ENCODE results near the gene CACNA2D3. TPM values are rescaled to one million over a fixed set of nuclear protein-coding genes. Genes with fewer than 3 reads are reported as not detected.

Gene CACNA2D3
- total RNA-seq, 1 experiment from 2014 or later: not detected

DNA sequence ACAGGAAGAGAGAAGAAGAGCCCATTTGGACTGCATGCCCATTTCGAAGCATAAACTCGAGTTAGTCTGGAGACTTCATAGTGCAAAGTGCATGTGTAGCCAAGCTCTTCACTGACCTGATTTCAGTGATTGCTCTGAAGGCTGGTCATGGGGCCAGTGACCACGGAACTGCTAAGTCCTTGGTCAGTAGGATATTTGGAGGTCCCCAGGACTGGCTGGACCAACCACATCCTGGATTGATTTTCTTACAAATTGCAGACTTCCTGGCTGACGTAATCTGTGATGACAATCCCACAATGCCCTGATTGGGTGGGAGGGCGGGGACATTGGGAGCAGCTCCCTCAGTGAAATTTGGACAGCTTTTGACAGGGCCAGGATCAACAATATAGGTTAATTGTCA lies 233.4 kb downstream of the CACNA2D3 start:
- H3K36me3 ChIP-seq (ENCODE audit: low read depth, low read length): no peaks in the 10 kb centered on the region
- no peak overlapping the region for H3K9ac ChIP-seq (ENCODE audit: low read length)
- no peaks in the 10 kb centered on the region for H3K9me2 ChIP-seq (replicated peaks; ENCODE audit: low read length)
- ChIA-PET CTCF (no interaction called here), POLR2A (ENCODE audit: unreplicated experiment) (no interaction called here)
- H3K79me2 ChIP-seq (ENCODE audit: low read length): no peaks in the 10 kb centered on the region
- TF ChIP-seq, protein P1, sequence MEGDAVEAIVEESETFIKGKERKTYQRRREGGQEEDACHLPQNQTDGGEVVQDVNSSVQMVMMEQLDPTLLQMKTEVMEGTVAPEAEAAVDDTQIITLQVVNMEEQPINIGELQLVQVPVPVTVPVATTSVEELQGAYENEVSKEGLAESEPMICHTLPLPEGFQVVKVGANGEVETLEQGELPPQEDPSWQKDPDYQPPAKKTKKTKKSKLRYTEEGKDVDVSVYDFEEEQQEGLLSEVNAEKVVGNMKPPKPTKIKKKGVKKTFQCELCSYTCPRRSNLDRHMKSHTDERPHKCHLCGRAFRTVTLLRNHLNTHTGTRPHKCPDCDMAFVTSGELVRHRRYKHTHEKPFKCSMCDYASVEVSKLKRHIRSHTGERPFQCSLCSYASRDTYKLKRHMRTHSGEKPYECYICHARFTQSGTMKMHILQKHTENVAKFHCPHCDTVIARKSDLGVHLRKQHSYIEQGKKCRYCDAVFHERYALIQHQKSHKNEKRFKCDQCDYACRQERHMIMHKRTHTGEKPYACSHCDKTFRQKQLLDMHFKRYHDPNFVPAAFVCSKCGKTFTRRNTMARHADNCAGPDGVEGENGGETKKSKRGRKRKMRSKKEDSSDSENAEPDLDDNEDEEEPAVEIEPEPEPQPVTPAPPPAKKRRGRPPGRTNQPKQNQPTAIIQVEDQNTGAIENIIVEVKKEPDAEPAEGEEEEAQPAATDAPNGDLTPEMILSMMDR (conservative IDR thresholded peaks at IDR 0.05; ENCODE audit: low read depth, low read length): no peak
- TF ChIP-seq EZH2 (IDR thresholded peaks at IDR 0.05; ENCODE audit: low read length, unreplicated experiment) (no peak), EZH2phosphoT487 (IDR thresholded peaks at IDR 0.05; ENCODE audit: borderline replicate concordance, low read length) (no peak)
- no peak overlapping the region for H2AFZ ChIP-seq (ENCODE audit: low read length)
- H4K20me1 ChIP-seq (ENCODE audit: low read length): no peaks in the 10 kb centered on the region
- intact Hi-C loops (cut with micrococcal nuclease): no loop called here
- H3F3A ChIP-seq (ENCODE audit: low read length, unreplicated experiment): no peaks in the 10 kb centered on the region
- ATAC-seq (no peak), DNase-seq (no peak)
- H3K27ac ChIP-seq (ENCODE audit: low read length): no peak overlapping the region
- no peaks in the 10 kb centered on the region for H3K4me1 ChIP-seq (ENCODE audit: insufficient read depth, low read length)
- no peaks in the 10 kb centered on the region for H3K27me3 ChIP-seq (ENCODE audit: low read length)
- BruUV-seq (replicated peaks): no TSS peak
- H3K4me3 ChIP-seq (ENCODE audit: low read length): no peak overlapping the region
- no peaks in the 10 kb centered on the region for H3K9me3 ChIP-seq (ENCODE audit: low read length)
- no peak overlapping the region for H3K4me2 ChIP-seq (ENCODE audit: low read length)

DNA sequence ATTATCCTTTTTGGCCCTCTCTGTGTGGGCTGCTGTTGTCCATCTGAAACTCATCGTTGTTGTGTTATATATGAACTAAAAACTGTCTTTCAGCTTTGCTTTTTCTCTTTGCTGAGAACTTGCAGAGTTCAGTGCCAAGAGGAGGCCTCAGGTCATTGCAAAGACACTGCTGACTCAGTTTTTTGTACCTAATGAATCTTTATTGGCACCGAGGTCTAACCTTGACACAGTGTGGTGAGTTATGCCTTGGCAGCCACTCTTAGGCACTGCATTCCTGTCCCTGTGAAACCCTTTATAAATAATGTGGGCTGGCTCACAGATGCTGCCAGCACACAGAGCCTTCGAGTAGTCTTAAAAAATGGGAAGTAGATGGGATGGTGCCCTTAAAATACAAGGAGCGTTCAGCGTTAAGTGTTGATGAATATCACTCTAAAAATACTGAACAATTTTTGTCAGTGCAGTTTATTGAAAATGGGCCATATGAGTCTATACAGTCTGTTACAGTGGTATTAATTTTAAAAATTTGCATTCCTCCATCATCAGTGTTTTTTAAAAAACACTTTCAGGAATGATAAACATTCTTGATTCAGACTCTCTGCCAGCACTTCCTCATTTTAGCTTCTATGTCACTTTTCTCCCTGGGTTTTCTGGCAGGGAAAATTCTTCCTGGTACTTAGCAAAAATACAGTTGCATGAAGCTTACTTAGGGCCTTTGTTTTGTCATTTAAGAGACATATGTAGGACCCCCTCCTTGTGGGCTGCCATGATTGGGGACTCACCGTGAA lies 234.1 kb downstream of the CACNA2D3 start:
- H3K27me3 ChIP-seq (ENCODE audit: low read length): no peaks in the 10 kb centered on the region
- ChIA-PET CTCF (no interaction called here), POLR2A (ENCODE audit: unreplicated experiment) (no interaction called here)
- no peak overlapping the region for H2AFZ ChIP-seq (ENCODE audit: low read length)
- H3K79me2 ChIP-seq (ENCODE audit: low read length): no peaks in the 10 kb centered on the region
- H3K36me3 ChIP-seq (ENCODE audit: low read depth, low read length): no peaks in the 10 kb centered on the region
- no TSS peak for BruUV-seq (replicated peaks)
- no peaks in the 10 kb centered on the region for H4K20me1 ChIP-seq (ENCODE audit: low read length)
- no peak overlapping the region for H3K9ac ChIP-seq (ENCODE audit: low read length)
- no peak overlapping the region for H3K27ac ChIP-seq (ENCODE audit: low read length)
- intact Hi-C loops (cut with micrococcal nuclease): no loop called here
- no peak overlapping the region for H3K4me2 ChIP-seq (ENCODE audit: low read length)
- no peaks in the 10 kb centered on the region for H3K9me2 ChIP-seq (replicated peaks; ENCODE audit: low read length)
- H3F3A ChIP-seq (ENCODE audit: low read length, unreplicated experiment): no peaks in the 10 kb centered on the region
- H3K9me3 ChIP-seq (ENCODE audit: low read length): no peaks in the 10 kb centered on the region
- ATAC-seq (no peak), DNase-seq (no peak)
- H3K4me3 ChIP-seq (ENCODE audit: low read length): no peak overlapping the region
- TF ChIP-seq EZH2phosphoT487 (IDR thresholded peaks at IDR 0.05; ENCODE audit: borderline replicate concordance, low read length) (no peak), EZH2 (IDR thresholded peaks at IDR 0.05; ENCODE audit: low read length, unreplicated experiment) (no peak)
- TF ChIP-seq, protein P1 (conservative IDR thresholded peaks at IDR 0.05; ENCODE audit: low read depth, low read length): no peak
- no peaks in the 10 kb centered on the region for H3K4me1 ChIP-seq (ENCODE audit: insufficient read depth, low read length)

DNA sequence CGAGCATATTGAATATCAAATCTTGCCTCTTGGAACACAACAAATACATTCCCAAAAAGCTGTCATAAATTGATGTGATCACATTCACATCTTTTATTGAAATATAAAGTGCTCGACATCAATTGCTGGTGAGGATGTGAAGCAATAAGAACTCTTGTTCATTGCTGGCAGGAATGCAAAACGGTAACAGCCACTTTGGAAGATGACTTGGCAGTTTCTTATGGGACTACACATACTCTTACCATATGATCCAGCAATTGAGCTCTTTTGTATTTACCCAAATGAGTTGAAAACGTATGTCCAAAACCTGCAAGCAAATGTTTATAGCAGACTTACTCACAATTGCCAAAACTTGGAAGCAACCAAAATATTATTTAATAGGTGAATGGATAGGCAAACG lies 234.9 kb downstream of the CACNA2D3 start:
- Histone ChIP-seq H3K27me3 (ENCODE audit: low read length) (no peaks in the 10 kb centered on the region), H3K9ac (ENCODE audit: low read length) (no peak overlapping the region), H3K9me3 (ENCODE audit: low read length) (no peaks in the 10 kb centered on the region), H3K9me2 (replicated peaks; ENCODE audit: low read length) (no peaks in the 10 kb centered on the region), H3F3A (ENCODE audit: low read length, unreplicated experiment) (no peaks in the 10 kb centered on the region), H3K27ac (ENCODE audit: low read length) (no peak overlapping the region), H3K4me3 (ENCODE audit: low read length) (no peak overlapping the region), H4K20me1 (ENCODE audit: low read length) (no peaks in the 10 kb centered on the region), H3K79me2 (ENCODE audit: low read length) (no peaks in the 10 kb centered on the region), H3K4me1 (ENCODE audit: insufficient read depth, low read length) (no peaks in the 10 kb centered on the region), H2AFZ (ENCODE audit: low read length) (no peak overlapping the region), H3K36me3 (ENCODE audit: low read depth, low read length) (no peaks in the 10 kb centered on the region), H3K4me2 (ENCODE audit: low read length) (no peak overlapping the region)
- TF ChIP-seq EZH2 (IDR thresholded peaks at IDR 0.05; ENCODE audit: low read length, unreplicated experiment): no peak
- TF ChIP-seq, protein P1 (conservative IDR thresholded peaks at IDR 0.05; ENCODE audit: low read depth, low read length): no peak
- TF ChIP-seq EZH2phosphoT487 (IDR thresholded peaks at IDR 0.05; ENCODE audit: borderline replicate concordance, low read length): no peak
- intact Hi-C loops (cut with micrococcal nuclease): no loop called here
- DNase-seq: no peak
- ChIA-PET POLR2A (ENCODE audit: unreplicated experiment) (no interaction called here), CTCF (no interaction called here)
- no TSS peak for BruUV-seq (replicated peaks)
- no peak for ATAC-seq
